ENCODE data around the gene TFDP1.
"Not testable (repeated sequence)": the region's sequence is repeated elsewhere in the genome, so short reads cannot be mapped to it uniquely, and the experiment has no call there.

TFDP1 gene

DNA sequence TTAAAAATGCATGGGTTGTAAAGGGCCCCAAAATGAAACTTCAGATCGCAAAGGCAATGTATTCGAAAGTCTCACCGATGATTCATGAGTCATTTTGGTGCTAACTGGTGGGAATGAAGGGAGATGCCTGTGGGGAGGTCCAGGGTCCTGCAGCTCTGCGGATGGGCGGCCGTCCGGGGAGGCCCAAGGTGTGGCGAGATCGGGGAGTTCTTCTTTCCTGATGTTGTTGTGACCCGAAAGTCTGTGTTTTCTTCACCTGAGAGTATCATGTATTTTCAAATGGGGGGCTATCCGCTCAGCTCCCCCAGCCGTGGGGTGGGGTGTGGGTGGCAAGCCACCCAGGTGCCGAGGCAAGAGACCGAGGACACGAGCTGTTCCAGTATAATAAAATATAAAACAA lies 36.5 kb downstream of the TFDP1 start:
- no peak for DNase-seq

DNA sequence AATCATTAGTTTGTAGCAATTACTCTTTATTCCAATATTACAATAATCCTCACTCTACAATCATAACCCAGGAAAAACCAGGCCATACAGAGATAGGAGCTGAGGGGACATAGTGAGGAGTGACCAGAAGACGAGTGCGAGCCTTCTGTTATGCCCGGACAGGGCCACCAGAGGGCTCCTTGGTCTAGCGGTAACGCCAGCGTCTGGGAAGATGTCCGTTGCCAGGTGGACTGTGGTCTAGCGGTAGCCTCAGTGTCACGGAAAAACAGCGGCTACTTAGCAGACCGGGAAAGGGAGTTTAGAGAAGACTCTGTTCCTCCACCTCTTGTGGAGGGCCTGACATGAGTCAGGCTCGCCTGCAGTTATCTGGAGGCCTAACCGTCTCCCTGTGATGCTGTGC lies 36.9 kb downstream of the TFDP1 start:
- not testable (repeated sequence) for DNase-seq

- DNase-seq = not testable (repeated sequence)
Measured at GRCh38 chr13:113621986-113622550, 37.5 kb downstream of the TFDP1 start.

- DNase-seq = no peak
Measured at GRCh38 chr13:113622791-113623490, 38.4 kb downstream of the TFDP1 start.

- DNase-seq = no peak
Measured at GRCh38 chr13:113623491-113624234, 39.1 kb downstream of the TFDP1 start.

GRCh38 chr13:113624235-113624587 lies 39.7 kb downstream of the TFDP1 start:
- no peak for DNase-seq

DNA sequence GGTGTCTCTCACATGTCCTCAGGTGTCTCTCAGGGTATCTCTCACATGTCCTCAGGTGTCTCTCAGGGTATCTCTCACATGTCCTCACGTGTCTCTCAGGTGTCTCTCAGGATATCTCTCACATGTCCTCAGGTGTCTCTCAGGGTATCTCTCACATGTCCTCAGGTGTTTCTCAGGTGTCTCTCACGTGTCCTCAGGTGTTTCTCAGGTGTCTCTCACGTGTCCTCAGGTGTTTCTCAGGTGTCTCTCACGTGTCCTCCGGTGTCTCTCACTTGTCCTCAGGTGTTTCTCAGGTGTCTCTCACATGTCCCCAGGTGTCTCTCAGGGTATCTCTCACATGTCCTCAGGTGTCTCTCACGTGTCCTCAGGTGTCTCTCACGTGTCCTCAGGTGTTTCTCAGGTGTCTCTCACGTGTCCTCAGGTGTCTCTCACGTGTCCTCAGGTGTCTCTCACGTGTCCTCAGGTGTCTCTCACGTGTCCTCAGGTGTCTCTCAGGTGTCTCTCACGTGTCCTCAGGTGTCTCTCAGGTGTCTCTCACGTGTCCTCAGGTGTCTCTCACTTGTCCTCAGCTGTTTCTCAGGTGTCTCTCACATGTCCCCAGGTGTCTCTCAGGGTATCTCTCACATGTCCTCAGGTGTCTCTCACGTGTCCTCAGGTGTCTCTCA lies 40.2 kb downstream of the TFDP1 start:
- not testable (repeated sequence) for DNase-seq

GRCh38 chr13:113625965-113626721 lies 41.6 kb downstream of the TFDP1 start:
- no peak for DNase-seq

- no peak for DNase-seq
Measured at GRCh38 chr13:113627136-113627535, 42.6 kb downstream of the TFDP1 start.

GRCh38 chr13:113628291-113629270 lies 44.0 kb downstream of the TFDP1 start:
- no peak for DNase-seq

- no peak for DNase-seq
Measured at GRCh38 chr13:113629866-113630265, 45.3 kb downstream of the TFDP1 start.

- DNase-seq = no peak
Measured at GRCh38 chr13:113630296-113630695, 45.7 kb downstream of the TFDP1 start.

GRCh38 chr13:113630804-113631203 lies 46.3 kb downstream of the TFDP1 start:
- DNase-seq = no peak

GRCh38 chr13:113631341-113632095 lies 47.0 kb downstream of the TFDP1 start:
- no peak for DNase-seq

DNA sequence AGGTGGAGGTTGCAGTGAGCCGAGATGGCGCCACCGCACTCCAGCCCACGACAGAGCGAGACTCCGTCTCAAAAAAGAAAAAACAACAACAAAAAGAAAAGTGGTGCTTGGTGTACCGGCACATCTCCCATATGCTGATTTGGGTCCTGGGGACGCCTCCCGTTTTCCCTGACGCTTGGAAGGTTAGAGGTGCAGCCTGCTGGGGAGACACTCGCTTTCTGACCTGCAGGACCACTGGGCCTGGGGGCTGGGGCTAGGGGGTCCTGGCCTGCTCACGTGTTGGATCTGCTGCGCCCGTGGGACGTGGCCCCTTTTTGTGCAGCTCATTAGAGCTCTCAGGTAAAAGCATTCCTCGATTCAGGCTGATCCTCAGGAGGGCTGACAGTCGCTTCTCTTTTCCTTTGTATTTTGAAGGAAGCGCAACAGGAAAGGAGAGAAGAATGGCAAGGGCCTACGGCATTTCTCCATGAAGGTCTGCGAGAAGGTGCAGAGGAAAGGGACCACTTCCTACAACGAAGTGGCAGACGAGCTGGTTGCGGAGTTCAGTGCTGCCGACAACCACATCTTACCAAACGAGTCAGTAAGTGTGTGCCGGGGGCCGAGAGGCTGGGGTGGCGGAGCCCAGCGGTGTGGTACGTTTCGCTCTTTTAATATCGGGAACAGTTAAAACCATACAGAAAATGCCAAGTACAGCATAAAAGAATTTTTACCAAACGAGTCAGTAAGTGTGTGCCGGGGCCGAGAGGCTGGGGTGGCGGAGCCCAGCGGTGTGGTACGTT lies 48.3 kb downstream of the TFDP1 start:
- DNase-seq = no peak

DNA sequence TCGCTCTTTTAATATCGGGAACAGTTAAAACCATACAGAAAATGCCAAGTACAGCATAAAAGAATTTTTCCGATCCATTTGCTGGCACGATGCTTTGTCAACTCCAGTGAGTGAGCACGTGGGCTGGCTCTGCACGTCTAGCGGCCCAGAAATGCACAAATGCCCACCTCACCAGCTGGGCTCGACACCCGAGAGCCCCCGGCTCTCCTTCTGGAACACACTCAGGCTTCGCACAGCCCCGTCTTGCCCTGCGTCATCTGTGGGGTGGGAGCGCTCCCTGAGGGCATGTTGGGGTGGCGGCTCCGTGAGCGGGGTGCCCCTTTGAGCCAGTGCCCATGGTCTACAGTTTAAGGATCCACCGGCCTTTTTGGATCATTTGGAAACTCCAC lies 48.9 kb downstream of the TFDP1 start:
- DNase-seq = no peak

GRCh38 chr13:113634279-113635047 lies 49.9 kb downstream of the TFDP1 start:
- DNase-seq = no peak

- no peak for DNase-seq
Measured at GRCh38 chr13:113635048-113635420, 50.5 kb downstream of the TFDP1 start.

DNA sequence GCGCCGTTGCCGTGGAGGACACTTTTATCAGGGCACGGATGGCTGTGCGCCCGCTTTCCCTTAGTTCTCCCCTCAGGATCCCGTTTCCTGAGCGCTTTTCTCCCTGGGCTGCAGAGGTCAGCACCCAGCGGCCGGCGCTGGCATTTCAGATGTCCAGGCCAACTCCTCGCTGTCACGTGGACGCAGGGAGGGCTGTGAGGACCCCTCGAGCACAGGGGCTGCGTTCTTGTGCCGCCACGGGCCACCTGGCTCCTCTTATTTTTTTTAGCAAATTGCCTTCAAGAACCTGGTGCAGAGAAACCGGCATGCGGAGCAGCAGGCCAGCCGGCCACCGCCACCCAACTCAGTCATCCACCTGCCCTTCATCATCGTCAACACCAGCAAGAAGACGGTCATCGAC lies 51.2 kb downstream of the TFDP1 start:
- DNase-seq = no peak
